NCI-H1105 (cell line): ENCODE data around the gene DPM3.
A peak's percentile ranks its signal among the peaks of the same experiment; 100 is the strongest.
"Not testable (repeated sequence)": the region's sequence is repeated elsewhere in the genome, so short reads cannot be mapped to it uniquely, and the experiment has no call there.

ENCODE experiments used
- DNase-seq: peaks from one replicate; lab custom pipeline; 2025; lab: John Stamatoyannopoulos, UW

Gene DPM3

DNA sequence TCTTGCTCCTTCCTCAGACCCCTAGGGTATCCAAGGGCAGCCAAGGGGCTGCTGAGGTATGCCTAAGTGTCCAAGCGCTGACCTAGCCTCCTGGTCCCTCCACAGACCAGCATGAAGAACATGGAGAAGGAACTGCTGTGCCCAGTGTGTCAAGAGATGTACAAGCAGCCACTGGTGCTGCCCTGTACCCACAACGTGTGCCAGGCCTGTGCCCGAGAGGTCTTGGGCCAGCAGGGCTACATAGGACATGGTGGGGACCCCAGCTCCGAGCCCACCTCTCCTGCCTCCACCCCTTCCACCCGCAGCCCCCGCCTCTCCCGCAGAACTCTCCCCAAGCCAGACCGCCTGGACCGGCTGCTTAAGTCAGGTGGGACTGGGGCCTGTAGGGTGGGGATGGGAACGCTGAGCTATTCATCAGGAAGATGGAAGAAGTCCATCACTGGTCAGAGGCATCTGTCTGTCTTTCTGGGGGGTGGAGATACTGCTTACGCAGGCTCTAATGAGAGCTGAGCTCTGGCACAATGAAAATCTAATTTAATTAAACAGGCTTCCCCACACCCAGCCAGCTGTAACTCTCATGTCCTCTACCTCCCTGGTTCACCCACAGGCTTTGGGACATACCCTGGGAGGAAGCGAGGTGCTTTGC is 35.1 kb upstream of the DPM3 start:
- no peak for DNase-seq

DNA sequence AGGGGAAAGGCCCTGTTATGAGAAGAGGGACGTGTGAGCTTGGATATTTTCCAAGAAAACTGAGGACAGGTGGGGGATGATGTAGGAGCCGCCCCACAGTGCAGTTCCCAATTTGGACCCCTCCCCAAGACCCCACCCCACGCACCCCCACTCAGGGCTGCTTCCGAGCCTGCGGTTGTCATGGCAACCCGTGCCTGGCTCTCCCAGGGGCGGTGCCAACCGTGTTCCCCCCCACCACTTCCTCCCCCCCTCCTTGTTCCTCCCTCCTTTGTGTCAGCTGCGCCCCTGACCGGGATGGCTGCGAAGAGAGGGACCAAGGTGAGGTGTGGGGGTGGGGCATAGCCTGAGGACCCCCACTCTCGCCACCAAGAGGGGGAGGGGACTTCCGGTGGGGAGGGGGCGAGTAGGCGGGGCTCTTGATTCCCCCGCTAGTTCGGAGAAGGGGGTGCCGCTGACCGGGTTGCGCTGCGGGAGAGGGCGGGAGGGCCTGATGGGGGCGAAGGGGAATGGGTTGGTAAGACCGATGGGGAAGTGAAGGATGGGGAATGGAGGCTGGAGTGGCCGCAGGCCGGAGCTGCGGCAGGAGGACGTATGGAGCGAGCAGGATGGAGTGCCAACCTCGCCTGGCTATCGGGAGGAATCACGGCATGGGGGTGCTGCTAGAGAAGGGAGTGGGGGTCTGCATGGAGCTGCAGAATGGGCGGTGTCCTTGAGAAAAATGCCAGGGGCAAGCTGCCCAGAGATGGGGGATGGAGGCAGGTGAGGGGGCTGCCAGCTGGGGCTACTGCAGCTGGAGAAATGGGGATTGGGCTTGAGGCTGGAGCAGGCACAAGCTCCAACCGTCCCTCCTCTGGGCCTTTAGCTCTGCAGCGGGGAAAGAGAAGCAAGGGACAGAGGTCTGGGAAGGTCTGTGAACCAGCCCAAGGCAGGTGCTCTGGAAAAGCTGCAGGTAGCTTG is 34.3 kb upstream of the DPM3 start:
- DNase-seq, result peak; percentile 63

DNA sequence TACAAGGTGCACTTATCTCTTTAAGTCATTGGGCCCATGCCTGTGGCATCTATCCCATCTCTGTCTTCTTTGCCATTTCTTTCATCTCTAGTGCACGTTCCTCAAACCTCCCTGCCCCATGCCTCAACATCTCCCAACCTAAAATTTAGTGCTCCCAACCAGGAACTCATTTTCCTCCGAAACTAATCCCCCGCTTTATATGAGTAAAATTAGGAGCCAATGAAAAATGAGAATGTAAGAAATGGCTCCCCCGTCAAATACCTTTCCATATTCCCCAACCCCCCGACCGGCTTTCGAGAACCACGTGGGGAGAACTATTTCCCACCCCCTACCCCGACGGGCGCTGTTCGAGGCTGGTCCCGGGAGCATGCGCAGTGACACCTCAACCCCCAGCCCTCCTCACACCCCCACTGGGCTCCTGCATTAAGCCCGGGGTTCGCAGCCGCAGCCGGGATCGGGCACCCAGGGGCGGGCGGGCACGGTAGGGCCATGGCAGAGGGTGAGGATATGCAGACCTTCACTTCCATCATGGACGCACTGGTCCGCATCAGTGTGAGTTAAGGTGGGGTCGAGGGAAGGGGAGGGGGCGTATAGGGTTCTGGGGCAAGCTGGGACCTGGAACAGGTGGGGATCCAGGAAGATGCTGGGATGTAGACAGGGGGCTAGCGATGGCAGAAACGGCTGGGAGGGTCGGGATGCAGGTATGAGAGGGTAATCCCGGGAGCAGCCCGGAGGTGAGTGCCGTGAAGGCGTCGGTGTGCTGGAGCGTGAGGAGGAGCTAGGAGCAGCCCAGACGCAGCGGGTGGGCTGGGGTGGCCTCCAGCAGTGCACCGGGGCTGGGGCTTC is 33.4 kb upstream of the DPM3 start, which contains the start of gene TRIM46:
Gene TRIM46, plus strand, starts transcription at position 372 of the 846 bp plus-strand sequence. Its CDS starts 118 bp downstream, at position 490.
- peak; percentile 65 for DNase-seq

DNA sequence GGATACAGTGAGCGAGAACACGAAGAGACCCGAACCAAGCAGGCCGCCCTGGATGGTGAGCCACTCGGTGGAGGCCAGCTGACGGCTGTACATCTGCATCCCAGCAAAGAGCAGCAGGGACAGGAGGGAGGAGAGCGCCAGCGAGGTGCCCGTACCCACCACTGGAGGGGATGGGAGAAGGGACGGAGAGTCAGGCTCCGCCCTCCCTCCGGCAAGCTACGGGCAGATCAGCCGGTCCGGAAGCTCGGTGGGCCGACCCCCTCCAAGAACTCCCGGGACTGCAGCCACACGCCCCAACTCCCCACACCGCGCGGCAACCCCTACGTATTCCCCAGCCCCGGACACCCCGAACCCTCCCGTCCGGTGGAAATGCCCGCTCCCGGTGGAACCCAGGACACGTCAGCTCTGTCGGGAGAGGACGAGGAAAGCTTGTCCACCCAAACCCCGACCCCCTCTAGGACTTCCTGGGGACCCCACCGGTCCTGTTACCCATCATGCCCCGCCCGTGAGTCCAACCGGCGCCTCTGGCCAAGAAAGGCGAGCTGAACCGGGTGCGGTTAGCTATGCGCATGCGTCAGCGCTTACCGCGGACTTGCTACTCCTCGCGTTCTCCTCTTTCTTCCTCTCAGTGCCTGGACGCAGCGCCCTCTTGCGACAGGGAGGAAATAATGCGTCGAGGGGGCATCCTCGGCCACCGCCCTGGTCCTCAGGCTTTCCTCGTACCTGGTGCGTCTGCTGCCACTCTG is 32.6 kb upstream of the DPM3 start, which contains the start of gene KRTCAP2:
Gene KRTCAP2, minus strand, starts transcription at position 573 of the 746 bp plus-strand sequence. Its CDS starts 80 bp downstream, at position 493.
- peak; percentile 96 for DNase-seq

DNA sequence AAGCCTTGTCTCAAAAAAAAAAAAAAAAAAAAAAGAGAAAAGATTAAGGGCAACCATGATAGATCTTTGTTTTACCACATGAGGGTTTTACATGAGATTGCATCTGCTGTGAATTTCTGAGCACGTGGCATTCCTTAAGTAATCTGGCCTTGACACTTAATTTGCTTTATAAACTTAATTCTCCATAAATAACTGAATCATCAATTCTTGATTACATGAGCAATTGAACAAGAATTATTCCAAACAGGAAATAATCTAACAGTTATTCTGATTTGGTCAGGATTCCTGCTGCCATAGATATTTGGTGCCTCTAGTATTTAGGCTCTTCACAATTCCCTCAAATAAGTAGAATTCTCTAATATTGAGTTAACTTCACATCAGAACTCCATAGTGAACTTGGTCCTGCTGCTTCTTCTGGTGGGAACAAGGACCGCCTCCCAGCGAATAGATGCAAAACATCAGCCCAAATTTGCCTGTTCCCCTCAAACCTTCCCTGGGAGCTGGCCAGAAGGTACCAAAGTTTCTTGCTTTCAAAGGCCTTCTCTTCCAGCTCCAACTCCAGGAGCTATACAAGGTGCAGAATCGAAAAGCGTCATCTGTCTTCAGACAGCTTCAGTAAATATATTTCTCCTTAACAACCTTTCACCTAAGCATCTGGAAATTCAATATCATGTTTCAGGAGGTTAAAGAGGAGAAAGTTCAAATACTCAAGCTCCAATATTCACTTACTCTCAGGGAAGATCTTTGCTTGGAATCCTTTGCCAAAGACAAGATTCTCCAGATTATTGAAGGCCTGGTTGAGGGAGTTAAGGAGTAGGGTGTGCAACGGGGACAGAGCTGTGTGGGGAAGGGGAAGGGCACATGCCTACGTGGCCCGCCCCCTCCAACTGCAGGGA is 31.8 kb upstream of the DPM3 start:
- no peak for DNase-seq

DNA sequence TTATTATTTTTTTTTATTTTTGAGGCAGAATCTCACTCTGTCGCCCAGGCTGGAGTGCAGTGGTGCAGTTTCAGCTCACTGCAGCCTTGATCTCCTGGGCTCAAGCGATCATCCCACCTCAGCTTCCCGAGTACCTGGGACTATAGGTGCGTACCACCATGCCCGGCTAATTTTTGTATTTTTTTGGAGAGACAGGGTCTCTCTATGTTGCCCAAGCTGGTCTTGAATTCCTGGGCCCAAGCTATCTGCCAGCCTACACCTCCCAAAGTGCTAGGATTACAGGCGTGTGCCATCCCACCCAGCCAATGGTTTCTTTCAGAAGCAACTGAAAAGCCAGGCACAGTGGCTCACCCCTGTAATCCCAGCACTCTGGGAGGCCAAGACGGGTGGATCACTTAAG is 30.5 kb upstream of the DPM3 start:
- DNase-seq, result no peak

DNA sequence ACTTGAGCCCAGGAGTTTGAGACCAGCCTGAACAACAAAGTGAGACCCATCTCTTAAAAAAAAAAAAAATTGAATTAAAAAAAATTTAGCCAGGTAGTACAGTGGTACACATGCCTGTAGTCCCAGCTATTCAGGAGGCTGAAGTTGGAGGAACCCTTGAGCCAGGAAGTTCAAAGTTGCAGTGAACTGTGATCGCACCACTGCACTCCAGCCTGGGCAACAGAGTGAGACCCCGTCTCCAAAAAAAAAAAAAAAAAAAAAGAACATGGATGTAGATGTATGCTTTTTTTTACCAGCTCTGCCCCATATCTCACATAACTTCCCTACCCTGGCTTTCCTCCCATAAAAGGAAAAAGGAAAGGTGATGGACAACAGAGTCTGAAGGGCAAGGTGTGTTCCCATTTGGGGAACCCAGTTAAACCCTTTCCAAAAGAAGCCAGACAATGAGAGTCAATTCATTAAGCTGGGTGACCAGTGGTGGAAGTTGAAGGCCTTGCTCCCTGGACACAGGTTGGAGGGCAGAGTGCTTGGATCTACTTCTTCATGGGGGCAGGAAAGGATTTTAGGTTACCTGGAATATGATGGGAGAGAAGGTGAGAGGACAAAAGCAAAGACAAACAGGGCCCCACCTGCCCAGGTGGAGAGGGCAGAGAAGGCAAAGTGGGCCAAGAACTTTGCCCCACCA is 29.9 kb upstream of the DPM3 start:
- DNase-seq, result no peak

DNA sequence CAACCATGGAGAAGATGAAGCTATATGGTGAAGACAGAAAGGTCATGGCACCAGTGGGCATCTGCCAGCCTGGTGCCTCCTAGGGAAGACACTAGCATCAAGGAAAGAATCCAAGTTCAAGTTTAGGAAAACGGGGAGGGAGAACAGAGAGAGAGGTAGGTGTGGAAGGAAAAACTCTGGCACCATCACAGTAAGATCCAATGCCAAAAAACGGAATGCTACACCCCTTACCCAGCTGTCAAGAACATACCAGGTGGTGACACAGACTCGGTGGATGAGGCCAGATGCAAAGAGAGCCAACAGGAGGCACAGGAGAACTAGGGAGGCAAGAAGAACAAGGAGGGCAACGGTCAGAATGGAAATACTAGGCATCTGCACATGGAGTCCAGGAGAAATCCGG is 29.2 kb upstream of the DPM3 start:
- DNase-seq, result no peak

DNA sequence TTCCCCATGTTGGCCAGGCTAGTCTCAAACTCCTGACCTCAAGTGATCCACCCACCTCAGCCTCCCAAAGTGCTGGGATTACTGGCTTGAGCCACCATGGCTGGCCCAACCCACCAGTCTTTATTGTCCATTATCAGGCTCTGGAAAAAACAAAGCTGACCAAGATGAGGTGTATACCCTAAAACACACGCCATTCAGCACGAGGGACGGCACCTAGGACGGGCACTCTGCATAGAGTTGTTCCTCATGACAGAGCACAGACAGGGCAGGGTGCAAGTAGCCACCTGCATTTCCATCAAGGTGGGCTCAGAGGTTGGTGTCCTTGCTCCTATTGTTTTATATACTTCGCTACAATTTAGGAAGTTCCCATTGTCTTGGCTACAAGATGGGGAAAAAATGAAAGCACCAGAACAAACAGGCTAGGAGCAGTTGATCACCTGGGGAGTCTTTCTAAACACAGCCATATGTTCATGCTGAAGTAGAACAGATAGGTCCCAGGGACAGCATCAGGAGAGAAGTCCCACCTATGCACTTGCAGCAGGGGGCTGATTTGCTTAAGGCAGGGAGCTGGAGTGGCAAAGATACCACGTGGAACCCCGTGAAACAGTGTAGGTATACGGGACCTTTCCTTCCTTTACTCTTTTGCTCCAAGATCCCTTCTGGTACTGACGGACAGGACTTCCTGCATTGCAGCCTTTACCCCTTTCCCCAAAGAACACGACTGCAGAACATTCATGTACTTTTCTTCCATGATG is 28.3 kb upstream of the DPM3 start:
- no peak for DNase-seq

DNA sequence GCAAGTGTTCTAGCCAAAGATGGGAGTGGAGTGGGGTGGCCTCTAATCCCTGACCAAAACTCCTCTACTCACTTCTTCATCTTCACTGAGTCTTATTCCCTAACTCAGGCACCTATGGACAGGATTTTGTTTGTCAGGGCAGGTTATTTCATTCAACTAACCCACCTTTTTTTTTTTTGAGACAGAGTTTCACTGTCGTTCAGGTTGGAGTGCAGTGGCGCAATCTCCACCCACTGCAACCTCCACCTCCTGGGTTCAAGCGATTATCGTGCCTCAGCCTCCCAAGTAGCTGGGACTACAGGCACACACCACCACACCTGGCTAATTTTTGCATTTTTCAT is 27.7 kb upstream of the DPM3 start:
- not testable (repeated sequence) for DNase-seq

DNA sequence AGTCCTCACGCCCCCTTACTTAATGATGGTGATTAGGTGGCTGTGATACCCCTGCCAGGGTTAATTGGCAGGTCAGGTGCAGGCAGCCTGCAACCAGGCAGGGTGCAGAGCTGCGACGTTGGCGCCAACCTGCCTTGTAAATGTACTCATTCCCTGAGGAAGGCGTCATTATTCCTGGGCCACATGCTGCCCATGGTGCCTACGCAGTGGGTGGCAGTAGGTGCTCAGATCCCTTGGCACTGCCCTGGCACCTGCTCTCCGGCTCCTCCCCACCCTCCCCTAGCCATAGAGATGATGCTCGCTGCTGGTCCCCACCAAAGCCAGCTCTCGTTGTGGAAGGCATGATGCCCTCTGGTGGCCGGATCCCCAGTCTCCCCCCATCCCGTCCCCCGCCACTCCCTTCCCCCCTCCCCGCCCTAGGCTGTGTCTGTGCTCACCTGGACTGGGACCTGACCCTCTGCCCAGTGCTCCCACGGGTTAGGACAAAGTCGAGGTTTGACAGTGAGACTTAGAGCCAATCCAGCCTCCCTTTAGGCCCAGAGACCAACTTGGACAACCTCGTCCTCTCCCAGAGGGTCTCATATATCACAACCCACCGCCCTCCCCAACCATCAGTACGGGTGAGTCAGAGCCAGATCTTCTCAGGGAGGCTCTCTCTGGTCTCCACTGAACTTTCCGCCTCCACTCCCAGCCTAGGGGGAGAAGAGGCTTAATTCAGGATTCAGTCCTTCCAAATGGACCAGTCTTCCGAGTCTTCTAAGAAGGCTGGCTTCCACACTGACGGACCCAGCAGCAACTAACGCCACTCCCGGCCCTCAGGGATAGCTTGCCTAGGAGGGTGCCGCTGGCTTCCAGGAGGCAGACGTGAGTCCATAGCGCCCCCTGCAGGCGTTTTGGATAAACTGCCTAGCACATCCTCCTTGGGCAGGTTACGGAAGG is 27.1 kb upstream of the DPM3 start:
- peak; percentile 90 for DNase-seq

DNA sequence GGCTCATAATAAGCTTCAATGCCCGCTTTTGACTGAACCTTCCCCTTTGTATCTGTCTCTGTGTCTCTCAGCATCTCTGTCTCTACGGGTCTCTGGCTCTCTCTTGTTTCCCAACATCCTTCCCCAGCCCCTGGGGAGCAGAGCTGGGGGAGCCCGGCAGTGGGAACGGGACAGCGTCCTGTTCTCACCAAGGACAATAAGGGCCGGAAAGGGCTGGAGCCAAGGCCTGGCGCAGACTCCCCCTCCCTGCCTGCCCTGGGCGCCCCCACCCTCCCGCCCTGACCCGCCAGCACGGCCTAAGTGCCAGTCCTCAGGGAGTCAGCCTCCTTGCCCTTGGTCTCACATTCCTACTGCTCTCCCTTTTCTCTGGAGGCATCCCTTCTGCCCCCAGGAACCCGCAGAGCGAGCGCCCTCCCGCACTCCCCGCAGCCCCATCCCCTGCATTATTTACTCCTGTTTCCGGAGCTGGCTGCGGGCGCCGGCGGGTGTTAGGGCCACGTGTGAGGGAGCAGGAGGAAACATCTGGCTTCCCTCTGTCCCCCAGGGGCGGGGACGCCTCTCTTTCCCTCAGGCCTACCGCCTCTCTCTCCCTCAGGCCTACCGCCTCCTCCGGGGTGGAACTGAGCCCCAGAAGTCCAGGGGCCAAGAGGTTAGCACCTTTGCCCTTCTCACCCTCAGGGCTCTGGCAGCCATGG is 26.3 kb upstream of the DPM3 start:
- no peak for DNase-seq

DNA sequence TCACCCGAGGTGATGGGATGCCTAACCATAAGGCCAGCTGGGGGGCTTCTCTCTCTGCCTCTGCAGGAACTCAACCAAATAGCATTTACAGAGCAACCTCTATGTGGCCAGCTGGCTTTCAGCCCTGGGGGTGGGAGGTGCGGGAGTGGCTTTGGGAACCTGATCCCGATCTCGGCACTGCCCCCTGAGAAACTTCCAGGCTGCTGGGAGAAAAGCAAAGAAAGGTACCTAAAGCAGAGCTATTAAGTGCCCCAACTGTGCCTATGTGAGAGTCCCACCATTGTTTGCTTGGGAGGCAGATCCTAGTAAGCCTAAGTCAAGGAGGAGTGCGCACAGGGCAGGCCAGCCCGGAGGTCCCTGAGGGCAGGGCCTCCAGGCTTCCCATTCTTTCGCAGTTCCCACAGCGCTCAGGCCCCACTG is 25.7 kb upstream of the DPM3 start:
- DNase-seq, result no peak

DNA sequence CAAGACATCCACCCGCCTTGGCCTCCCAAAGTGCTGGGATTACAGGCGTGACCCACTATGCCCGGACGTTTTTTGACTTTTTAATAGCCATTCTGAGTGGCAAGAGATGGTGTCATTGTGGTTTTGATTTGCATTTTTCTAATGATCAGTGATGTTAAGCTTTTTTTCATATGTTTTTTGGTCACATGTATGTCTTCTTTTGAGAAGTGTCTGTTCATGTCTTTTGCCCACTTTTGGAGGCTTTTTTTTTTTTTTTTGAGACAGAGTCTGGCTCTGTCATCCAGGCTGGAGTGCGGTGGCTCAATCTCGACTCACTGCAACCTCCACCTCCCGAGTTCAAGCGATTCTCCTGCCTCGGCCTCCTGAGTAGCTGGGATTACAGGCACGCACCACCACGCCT is 24.3 kb upstream of the DPM3 start:
- not testable (repeated sequence) for DNase-seq

DNA sequence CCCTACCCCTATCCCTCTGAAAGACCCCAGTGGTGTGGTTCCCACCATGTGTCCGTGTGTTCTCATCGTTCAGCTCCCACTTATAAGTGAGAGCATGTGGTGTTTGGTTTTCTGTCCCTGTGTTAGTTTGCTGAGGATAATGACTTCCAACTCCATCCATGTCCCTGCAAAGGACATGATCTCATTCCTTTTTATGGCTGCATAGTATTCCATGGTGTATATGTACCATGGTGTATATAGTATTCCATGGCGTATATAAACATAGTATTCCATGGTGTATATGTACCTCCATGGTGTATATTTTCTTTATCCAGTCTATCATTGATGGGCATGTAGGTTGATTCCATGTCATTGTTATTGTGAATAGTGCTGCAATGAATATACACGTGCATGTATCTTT is 23.5 kb upstream of the DPM3 start:
- not testable (repeated sequence) for DNase-seq

DNA sequence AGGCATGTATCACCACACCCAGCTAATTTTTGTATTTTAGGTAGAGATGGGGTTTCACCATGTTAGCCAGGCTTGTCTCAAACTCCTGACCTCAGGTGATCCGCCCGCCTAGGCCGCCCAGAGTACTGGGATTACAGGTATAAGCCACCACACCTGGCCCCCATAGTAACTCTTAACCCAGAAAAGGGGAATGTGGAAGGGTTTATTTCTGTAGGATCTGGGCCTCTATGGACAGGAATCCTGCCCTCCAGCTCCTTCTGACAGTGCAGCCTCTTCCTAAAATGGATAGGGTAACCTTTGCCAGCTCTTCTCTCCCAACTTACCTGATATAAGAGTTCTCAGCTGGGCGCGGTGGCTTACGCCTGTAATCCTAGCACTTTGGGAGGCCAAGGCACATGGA is 22.3 kb upstream of the DPM3 start:
- not testable (repeated sequence) for DNase-seq

DNA sequence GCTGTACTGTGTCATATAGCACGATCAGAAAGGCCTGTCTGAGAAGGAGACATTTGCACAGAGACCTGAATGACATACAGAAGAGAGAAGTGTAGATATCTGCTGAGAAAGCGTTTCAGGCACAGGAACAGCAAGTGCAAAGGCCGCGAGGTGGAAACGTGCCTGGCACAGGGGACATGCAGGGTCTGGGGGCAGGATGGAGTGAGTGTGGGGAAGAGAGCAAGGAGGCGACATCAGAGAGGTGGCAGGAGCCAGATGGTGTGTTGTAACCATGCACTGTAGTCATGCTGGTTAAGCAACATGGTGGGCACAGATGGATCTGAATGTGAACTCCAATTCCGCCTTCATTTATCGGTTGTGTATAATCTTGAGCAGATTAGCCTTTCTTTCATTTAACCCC is 19.8 kb upstream of the DPM3 start:
- no peak for DNase-seq
